Esophagus muscularis mucosa (tissue), 4 donors: ENCODE data around the gene PPP1R14B. TPM values are rescaled to one million over a fixed set of nuclear protein-coding genes. Genes with fewer than 3 reads are reported as not detected.

Experiments used
- DNase-seq: peaks from one replicate; pipeline ENCODE4 v3.0.0-alpha.2; 2017; ENCODE audit errors: extremely low spot score
- H3K27ac ChIP-seq, 4 donors: fragments of 200-600 bp; sonication (generic); replicated peaks in 1 of 4; 1 replicate in 3 of 4; 2 replicates in 1 of 4; pipeline ENCODE4 v1.5.1; 2016 to 2019; ENCODE audit warnings: mild to moderate bottlenecking in 1 of 4
- H3K27me3 ChIP-seq, 4 donors: fragments of 200-600 bp; sonication (generic); one replicate each; pipeline versions ENCODE4 v1.5.1 to v1.6.0; 2016 to 2019
- H3K36me3 ChIP-seq, 4 donors: fragments of 200-600 bp; sonication (generic); one replicate each; pipeline ENCODE4 v1.5.1; 2016 to 2019
- H3K4me1 ChIP-seq, 4 donors: fragments of 200-600 bp; sonication (generic); one replicate each; pipeline ENCODE4 v1.5.1; 2016 to 2019
- H3K4me3 ChIP-seq, 4 donors: fragments of 200-600 bp; sonication (generic); 1 replicate in 2 of 4; 2 replicates in 2 of 4; pipeline ENCODE4 v1.5.1; 2016 to 2019; ENCODE audit warnings: mild to moderate bottlenecking in 4 of 4, moderate library complexity in 1 of 4
- H3K9me3 ChIP-seq, 4 donors: fragments of 200-600 bp; sonication (generic); 1 replicate in 3 of 4; 2 replicates in 1 of 4; pipeline ENCODE4 v1.5.1; 2016 to 2019
- EP300 ChIP-seq: sonication (generic); formaldehyde crosslinking; IDR thresholded peaks from one replicate; pipeline ENCODE4 v1.6.1; 2017; ENCODE audit warnings: antibody characterized with exemption
- POLR2A ChIP-seq: fragments of 450-650 bp; IDR thresholded peaks from one replicate; pipeline ENCODE4 v1.6.1; 2017; ENCODE audit warnings: antibody characterized with exemption, moderate library complexity, mild to moderate bottlenecking, low read depth
- POLR2AphosphoS5 ChIP-seq, 2 donors: sonication (generic); formaldehyde crosslinking; IDR thresholded peaks; one replicate each; pipeline ENCODE4 v1.6.1; 2017; ENCODE audit warnings: antibody characterized with exemption in 2 of 2
- WGBS: methylation state at CpG from one replicate; pipeline ENCODE4 v1.1.5; 2018; 5-methylcytosine and 5-hydroxymethylcytosine counted together
- intact Hi-C: fragments of 100-400 bp; cut with DNase I; formaldehyde crosslinking; loops from one replicate; pipeline ENCODE4 v1.15.1; 2023
- total RNA-seq, 4 donors: library from RNA; depleted of rRNA; stranded (reverse); fragments of >200 nt; gene quantifications; one replicate each; pipeline versions ENCODE4 v1.1.0 to v1.2.1, GENCODE V29; 2016
- TF ChIP-seq, protein P1 (sequence below), 3 experiments: fragments of 200-600 bp in 2 of 3; fragments of 450-650 bp in 1 of 3; sonication (generic) in 2 of 3; IDR thresholded peaks; one replicate each; pipeline ENCODE4 v1.5.1; 2017 to 2019; ENCODE audit warnings: antibody characterized with exemption in 3 of 3, mild to moderate bottlenecking in 2 of 3, moderate library complexity in 1 of 3

PPP1R14B gene
- total RNA-seq, 4 donors from 2014 or later = 50.4 to 92.9 (median 79.8) TPM

DNA sequence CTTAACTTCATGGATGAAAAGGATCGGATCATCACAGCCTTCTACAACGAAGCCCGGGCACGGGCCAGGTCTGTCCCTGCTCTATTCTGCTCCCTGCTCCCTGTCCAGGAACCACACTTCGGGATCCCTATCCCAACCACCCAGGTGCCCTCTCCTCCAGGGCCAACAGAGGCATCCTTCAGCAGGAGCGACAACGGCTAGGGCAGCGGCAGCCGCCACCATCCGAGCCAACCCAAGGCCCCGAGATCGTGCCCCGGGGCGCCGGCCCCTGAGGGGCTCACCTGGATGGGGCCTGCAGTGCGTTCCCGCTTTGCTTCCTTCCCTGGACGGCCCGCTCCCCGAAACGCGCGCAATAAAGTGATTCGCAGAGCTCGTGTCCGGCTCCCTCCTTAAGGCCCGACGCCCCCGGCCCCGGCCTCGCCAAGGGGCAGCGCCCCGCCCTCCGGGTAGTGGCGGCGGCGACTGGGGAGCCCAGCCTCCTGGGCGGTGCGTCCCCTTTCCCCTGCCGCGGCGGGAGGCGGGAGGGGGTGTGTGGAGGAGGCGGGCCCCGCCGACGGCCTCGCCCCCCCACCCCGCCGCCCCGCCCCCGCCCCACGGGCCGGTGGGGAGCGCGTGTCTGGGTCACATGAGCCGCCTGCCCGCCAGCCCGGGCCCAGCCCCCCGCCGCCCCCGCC is 12.7 kb downstream of the PPP1R14B start, which contains the start of gene VEGFB:
Gene VEGFB, plus strand, starts transcription at position 672 of the 674 bp plus-strand sequence. CDS start 250 bp downstream, outside the sequence.
- TF ChIP-seq, protein P1, sequence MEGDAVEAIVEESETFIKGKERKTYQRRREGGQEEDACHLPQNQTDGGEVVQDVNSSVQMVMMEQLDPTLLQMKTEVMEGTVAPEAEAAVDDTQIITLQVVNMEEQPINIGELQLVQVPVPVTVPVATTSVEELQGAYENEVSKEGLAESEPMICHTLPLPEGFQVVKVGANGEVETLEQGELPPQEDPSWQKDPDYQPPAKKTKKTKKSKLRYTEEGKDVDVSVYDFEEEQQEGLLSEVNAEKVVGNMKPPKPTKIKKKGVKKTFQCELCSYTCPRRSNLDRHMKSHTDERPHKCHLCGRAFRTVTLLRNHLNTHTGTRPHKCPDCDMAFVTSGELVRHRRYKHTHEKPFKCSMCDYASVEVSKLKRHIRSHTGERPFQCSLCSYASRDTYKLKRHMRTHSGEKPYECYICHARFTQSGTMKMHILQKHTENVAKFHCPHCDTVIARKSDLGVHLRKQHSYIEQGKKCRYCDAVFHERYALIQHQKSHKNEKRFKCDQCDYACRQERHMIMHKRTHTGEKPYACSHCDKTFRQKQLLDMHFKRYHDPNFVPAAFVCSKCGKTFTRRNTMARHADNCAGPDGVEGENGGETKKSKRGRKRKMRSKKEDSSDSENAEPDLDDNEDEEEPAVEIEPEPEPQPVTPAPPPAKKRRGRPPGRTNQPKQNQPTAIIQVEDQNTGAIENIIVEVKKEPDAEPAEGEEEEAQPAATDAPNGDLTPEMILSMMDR (IDR thresholded peaks at IDR 0.05) = no peak
- peak; percentile 61 to 79 for TF ChIP-seq POLR2AphosphoS5 (IDR thresholded peaks at IDR 0.05)
- Histone ChIP-seq H3K4me1 (peaks cover 32 to 68% (median 62%) of the 10 kb centered on the region in 4 donors), H3K27me3 (no peaks in the 10 kb centered on the region), H3K27ac (peak within 1 kb of the TSS; percentile 89 to 96 (median 93)), H3K4me3 (peak within 1 kb of the TSS; percentile 75 to 96 (median 89)), H3K9me3 (no peaks in the 10 kb centered on the region), H3K36me3 (peaks cover 17 to 32% (median 20%) of the 10 kb centered on the region in 4 donors)
- DNase-seq = peak; percentile 93
- 7% methylated on average over 7 of the region's 62 CpGs for WGBS
- intact Hi-C loops = no loop called here

DNA sequence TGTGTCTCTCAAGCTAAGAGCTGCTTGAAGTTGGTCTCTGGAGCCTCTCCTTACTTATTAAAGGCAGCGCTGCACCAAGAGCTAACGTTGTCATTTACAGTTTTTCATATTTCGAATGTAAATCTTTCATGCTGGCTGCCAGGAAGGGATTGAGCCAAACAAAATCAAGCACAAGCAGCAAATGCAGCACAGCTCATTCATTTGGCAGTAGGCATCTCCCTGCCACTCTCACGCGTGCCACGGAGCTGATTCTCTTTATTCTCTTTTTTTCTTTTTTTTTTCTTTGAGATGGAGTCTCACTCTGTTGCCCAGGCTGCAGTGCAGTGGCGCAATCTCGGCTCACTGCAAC is 13.8 kb downstream of the PPP1R14B start:
- 88% methylated on average over 8 of the region's 8 CpGs for WGBS
- Histone ChIP-seq H3K4me3 (no peak overlapping the region), H3K9me3 (no peaks in the 10 kb centered on the region), H3K27ac (peak overlapping the region; percentile 40 to 96 (median 90)), H3K4me1 (peaks cover 33 to 77% (median 71%) of the 10 kb centered on the region in 4 donors), H3K36me3 (peaks cover 8 to 21% (median 9%) of the 10 kb centered on the region in 4 donors), H3K27me3 (no peaks in the 10 kb centered on the region)
- DNase-seq = no peak
- no peak for TF ChIP-seq EP300
- no peak for TF ChIP-seq POLR2AphosphoS5 (IDR thresholded peaks at IDR 0.05)
- TF ChIP-seq, protein P1 (IDR thresholded peaks at IDR 0.05) = no peak
- no peak for TF ChIP-seq POLR2A
- intact Hi-C loops = no loop called here

DNA sequence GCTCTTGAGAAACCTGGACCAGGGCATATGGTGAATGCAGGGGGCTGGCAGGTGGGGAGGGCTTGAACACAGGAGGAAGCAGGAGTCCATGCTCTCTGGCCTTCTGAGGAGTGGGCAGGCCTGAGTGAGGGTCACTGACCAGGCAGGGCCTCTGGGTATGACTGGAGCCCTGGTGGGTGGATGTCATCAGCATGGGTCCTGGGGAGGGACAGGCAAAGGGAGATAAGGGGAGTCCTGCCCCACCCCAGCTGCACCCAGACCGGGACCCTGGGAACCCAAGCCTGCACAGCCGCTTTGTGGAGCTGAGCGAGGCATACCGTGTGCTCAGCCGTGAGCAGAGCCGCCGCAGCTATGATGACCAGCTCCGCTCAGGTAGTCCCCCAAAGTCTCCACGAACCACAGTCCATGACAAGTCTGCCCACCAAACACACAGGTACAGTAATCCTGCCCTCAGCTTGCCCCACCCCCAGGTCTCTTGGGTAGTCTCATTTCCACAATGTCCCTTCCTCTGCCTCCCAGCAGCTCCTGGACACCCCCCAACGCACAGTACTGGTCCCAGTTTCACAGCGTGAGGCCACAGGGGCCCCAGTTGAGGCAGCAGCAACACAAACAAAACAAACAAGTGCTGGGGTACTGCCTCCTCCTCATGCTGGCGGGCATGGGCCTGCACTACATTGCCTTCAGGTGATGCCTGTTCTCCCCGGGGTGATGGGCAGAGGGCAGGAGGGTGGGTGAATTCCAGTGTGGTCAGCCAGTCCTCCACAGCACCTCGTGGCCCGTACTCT is 14.4 kb downstream of the PPP1R14B start:
- Histone ChIP-seq H3K36me3 (peaks cover 3 to 16% (median 3%) of the 10 kb centered on the region in 4 donors), H3K27ac (peak overlapping the region; percentile 40 to 96 (median 92)), H3K27me3 (no peaks in the 10 kb centered on the region), H3K4me3 (no peak overlapping the region), H3K4me1 (peaks cover 39 to 80% (median 77%) of the 10 kb centered on the region in 4 donors), H3K9me3 (no peaks in the 10 kb centered on the region)
- no peak for DNase-seq
- WGBS = 82% methylated on average over 15 of the region's 15 CpGs
- no peak for TF ChIP-seq EP300
- TF ChIP-seq, protein P1 (IDR thresholded peaks at IDR 0.05) = no peak
- no peak for TF ChIP-seq POLR2AphosphoS5 (IDR thresholded peaks at IDR 0.05)
- no peak for TF ChIP-seq POLR2A
- intact Hi-C loops = no loop called here

- DNase-seq = no peak
- Histone ChIP-seq H3K27me3 (no peaks in the 10 kb centered on the region), H3K9me3 (no peaks in the 10 kb centered on the region), H3K27ac (peak overlapping the region; percentile 90 to 96 (median 93)), H3K4me1 (peaks cover 47 to 87% (median 85%) of the 10 kb centered on the region in 4 donors), H3K36me3 (peaks cover 0 to 7% (median 0%) of the 10 kb centered on the region in 4 donors), H3K4me3 (no peak overlapping the region)
- intact Hi-C loops = no loop called here
- 88% methylated on average over 7 of the region's 7 CpGs for WGBS
- no peak for TF ChIP-seq EP300
- TF ChIP-seq POLR2AphosphoS5 (IDR thresholded peaks at IDR 0.05) = no peak
- TF ChIP-seq, protein P1 (IDR thresholded peaks at IDR 0.05) = no peak
- no peak for TF ChIP-seq POLR2A
These were observed 15.2 kb downstream of the PPP1R14B start for GRCh38 chr11:64231546-64231945.
